ENCODE measurements around the gene RANGRF. TPM values are rescaled to one million over a fixed set of nuclear protein-coding genes. Genes with fewer than 3 reads are reported as not detected.
A peak's percentile ranks its signal among the peaks of the same experiment; 100 is the strongest.

RANGRF gene
- total RNA-seq, 4 donors from 2014 or later, result 18.9 to 30.2 (median 22.4) TPM

DNA sequence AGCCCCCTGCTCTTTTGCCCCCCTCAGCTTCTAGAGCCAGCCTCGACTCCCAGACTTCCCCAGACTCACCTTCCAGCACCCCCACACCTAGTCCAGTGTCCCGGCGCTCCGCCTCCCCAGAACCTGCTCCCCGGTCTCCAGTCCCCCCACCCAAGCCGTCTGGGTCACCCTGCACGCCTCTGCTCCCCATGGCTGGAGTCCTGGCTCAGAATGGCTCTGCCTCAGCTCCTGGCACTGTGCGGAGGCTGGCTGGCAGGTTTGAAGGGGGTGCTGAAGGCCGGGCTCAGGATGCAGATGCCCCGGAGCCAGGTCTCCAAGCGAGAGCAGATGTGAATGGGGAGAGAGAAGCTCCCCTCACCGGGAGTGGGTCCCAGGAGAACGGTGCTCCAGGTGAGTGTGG, 23.8 kb downstream of the RANGRF start:
- 70 to 71% methylated on average over 12 to 13 of the region's 13 CpGs for WGBS, 2 donors
- DNase-seq, result no peak
- no peaks in the 10 kb centered on the region for H3K36me3 ChIP-seq
- no peaks in the 10 kb centered on the region for H3K9me3 ChIP-seq
- H3K4me1 ChIP-seq, result peaks cover 0 to 12% of the 10 kb centered on the region in 2 donors
- no peaks in the 10 kb centered on the region for H3K27me3 ChIP-seq
- H3K4me3 ChIP-seq (replicated peaks in 1 of 3), result no peak overlapping the region
- intact Hi-C loops (cut with DNase I), result no loop called here
- H3K27ac ChIP-seq, result no peak overlapping the region
- TF ChIP-seq, protein P1, sequence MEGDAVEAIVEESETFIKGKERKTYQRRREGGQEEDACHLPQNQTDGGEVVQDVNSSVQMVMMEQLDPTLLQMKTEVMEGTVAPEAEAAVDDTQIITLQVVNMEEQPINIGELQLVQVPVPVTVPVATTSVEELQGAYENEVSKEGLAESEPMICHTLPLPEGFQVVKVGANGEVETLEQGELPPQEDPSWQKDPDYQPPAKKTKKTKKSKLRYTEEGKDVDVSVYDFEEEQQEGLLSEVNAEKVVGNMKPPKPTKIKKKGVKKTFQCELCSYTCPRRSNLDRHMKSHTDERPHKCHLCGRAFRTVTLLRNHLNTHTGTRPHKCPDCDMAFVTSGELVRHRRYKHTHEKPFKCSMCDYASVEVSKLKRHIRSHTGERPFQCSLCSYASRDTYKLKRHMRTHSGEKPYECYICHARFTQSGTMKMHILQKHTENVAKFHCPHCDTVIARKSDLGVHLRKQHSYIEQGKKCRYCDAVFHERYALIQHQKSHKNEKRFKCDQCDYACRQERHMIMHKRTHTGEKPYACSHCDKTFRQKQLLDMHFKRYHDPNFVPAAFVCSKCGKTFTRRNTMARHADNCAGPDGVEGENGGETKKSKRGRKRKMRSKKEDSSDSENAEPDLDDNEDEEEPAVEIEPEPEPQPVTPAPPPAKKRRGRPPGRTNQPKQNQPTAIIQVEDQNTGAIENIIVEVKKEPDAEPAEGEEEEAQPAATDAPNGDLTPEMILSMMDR (IDR thresholded peaks at IDR 0.05), result no peak
- TF ChIP-seq POLR2A (IDR thresholded peaks at IDR 0.05), result no peak

DNA sequence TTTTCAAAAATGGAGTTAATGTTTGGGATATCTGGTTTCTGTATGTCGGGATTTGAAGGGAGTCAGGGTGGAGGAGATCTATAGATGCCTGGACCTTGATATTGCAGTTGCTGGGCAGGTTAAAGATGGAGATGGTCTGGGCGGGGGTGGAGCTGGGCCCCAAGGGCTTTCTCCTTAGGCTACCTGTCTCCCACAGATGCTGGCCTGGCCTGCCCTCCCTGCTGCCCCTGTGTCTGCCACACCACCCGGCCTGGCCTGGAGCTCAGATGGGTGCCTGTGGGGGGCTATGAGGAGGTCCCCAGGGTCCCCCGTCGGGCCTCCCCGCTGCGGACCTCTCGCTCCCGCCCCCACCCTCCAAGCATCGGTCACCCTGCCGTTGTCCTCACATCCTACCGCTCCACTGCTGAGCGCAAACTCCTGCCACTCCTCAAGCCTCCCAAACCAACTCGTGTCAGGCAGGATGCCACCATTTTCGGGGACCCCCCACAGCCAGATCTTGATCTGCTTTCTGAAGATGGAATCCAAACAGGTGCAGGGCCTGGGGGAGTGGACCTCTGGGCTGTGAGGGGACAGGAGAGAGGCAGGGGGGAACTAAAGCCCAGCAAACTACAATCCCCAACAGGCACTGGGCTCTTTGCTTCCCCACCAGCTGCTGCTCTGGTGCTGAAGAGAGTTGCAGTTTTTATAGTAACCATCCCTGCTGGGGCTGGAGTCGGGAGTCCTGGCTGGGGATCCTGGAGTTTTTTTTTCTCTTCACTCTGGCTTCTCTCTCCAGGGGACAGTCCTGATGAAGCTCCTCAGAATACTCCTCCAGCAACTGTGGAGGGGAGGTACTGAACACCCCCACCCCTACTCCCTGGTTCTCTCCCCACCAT, 24.5 kb downstream of the RANGRF start:
- Histone ChIP-seq H3K27ac (no peak overlapping the region), H3K4me3 (replicated peaks in 1 of 3) (no peak overlapping the region), H3K36me3 (no peaks in the 10 kb centered on the region), H3K4me1 (peaks cover 0 to 12% of the 10 kb centered on the region in 2 donors), H3K27me3 (no peaks in the 10 kb centered on the region), H3K9me3 (no peaks in the 10 kb centered on the region)
- TF ChIP-seq, protein P1 (IDR thresholded peaks at IDR 0.05), result no peak
- TF ChIP-seq POLR2A (IDR thresholded peaks at IDR 0.05), result no peak
- WGBS, 2 donors, result 58 to 68% methylated on average over 10 to 16 of the region's 16 CpGs
- intact Hi-C loops (cut with DNase I), result no loop called here
- DNase-seq, result no peak

DNA sequence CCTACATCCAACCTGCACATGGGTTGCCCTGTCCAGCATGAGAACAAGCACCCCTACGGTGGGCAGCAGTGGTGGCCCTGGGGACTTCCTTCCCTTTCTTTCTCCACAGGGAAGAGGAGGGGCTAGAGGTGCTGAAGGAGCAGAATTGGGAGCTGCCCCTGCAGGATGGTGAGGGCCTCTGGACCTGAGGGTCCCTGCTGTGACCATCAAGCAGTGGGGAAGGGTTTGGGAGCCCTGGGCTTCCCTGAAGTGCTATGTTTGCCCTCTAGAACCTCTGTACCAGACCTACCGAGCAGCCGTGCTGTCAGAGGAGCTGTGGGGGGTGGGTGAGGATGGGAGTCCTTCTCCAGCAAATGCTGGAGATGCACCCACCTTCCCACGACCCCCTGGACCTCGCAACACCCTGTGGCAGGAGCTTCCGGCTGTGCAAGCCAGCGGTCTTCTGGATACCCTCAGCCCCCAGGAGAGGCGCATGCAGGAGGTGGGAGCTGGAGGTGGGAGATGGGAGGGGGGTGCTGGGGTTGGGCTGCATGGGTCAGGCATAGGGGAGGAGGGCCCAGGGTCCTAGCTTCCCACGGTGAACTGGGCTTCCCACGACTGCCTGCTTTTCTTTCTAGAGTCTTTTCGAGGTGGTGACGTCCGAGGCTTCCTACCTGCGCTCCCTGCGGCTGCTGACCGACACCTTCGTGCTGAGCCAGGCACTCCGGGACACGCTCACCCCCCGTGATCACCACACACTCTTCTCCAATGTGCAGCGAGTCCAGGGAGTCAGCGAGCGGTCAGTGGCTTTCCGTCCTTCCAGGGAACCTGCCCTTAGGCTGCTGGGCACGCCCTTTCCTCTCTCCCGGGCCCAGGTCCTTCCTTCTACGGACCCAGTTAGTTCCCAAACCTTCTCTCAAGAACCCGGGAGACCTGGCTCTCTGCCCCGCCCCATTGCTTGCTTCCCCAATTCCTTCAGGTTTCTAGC, 26.6 kb downstream of the RANGRF start:
- Histone ChIP-seq H3K36me3 (no peaks in the 10 kb centered on the region), H3K27me3 (no peaks in the 10 kb centered on the region), H3K9me3 (no peaks in the 10 kb centered on the region), H3K27ac (no peak overlapping the region), H3K4me3 (replicated peaks in 1 of 3) (no peak overlapping the region), H3K4me1 (peaks cover 0 to 12% of the 10 kb centered on the region in 2 donors)
- TF ChIP-seq POLR2A (IDR thresholded peaks at IDR 0.05), result no peak
- TF ChIP-seq, protein P1 (IDR thresholded peaks at IDR 0.05), result no peak
- DNase-seq, result peak; percentile 62 to 64
- 12 to 30% methylated on average over 15 to 17 of the region's 29 CpGs for WGBS, 2 donors
- intact Hi-C loops (cut with DNase I), result no loop called here

DNA sequence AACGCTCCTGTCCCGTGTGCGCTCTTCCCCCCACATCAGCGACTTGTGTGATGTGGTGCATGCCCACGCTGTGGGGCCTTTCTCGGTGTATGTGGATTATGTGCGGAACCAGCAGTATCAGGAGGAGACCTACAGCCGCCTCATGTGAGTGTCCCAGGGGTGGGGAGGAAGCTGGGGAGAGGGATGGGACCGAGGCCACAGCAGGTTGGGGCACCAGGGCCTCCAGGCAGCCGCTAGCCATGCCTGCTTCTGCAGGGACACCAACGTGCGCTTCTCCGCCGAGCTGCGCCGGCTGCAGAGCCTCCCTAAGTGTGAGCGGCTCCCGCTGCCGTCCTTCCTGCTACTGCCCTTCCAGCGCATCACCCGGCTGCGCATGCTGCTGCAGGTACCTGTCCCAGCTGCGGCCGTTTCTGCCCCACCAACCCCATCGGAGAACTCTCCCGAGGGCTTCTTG, 27.3 kb downstream of the RANGRF start:
- no peak for DNase-seq
- Histone ChIP-seq H3K4me1 (peaks cover 0 to 12% of the 10 kb centered on the region in 2 donors), H3K27me3 (no peaks in the 10 kb centered on the region), H3K9me3 (no peaks in the 10 kb centered on the region), H3K4me3 (replicated peaks in 1 of 3) (no peak overlapping the region), H3K27ac (no peak overlapping the region), H3K36me3 (no peaks in the 10 kb centered on the region)
- intact Hi-C loops (cut with DNase I), result no loop called here
- 25 to 38% methylated on average over 18 to 26 of the region's 26 CpGs for WGBS, 2 donors
- TF ChIP-seq, protein P1 (IDR thresholded peaks at IDR 0.05), result no peak
- TF ChIP-seq POLR2A (IDR thresholded peaks at IDR 0.05), result no peak
